BJ (cell line): ENCODE measurements around the gene SCN4A. TPM values are rescaled to one million over a fixed set of nuclear protein-coding genes. Genes with fewer than 3 reads are reported as not detected.
"Not testable (repeated sequence)": the region's sequence is repeated elsewhere in the genome, so short reads cannot be mapped to it uniquely, and the experiment has no call there.

Experiments used
- CTCF ChIA-PET: fragments of 350-600 bp; formaldehyde crosslinking; extraction: SDS; loops from one replicate; lab custom pipeline; 2021; ENCODE audit warnings: antibody characterized with exemption, inconsistent platforms; lab: Yijun Ruan, JAX
- POLR2A ChIA-PET: fragments of 300-600 bp; sonication (Branson Sonifier 250); formaldehyde crosslinking; extraction: SDS; loops from one replicate; lab custom pipeline; 2021; ENCODE audit warnings: antibody characterized with exemption; lab: Charles Lee
- DNase-seq: peaks from one replicate; pipeline ENCODE4 v3.0.0-alpha.2; 2011; ENCODE audit warnings: low read depth
- H3K27me3 ChIP-seq: 2 replicates; pipeline ENCODE4 v1.6.0; 2011; ENCODE audit warnings: low read length; ENCODE audit not compliant: control insufficient read depth, insufficient read depth
- H3K36me3 ChIP-seq: 2 replicates; pipeline ENCODE4 v1.5.1; 2011; ENCODE audit warnings: low read length; ENCODE audit not compliant: control insufficient read depth, insufficient read depth
- H3K4me3 ChIP-seq: 2 replicates; pipeline ENCODE4 v1.5.1; 2011; ENCODE audit warnings: low read depth, mild to moderate bottlenecking, control low read depth, low read length
- polyA plus RNA-seq: library from polyadenylated mRNA; depleted of rRNA; stranded (reverse); fragments of >200 nt; gene quantifications from 2 replicates; pipeline ENCODE4 v1.2.3, GENCODE V29; 2011
- TF ChIP-seq, protein P1 (sequence below): IDR thresholded peaks from 2 replicates; pipeline ENCODE4 v1.5.1; 2011; ENCODE audit warnings: low read depth, mild to moderate bottlenecking, control low read depth, inconsistent platforms, low read length, moderate library complexity; ENCODE audit not compliant: insufficient read depth

The SCN4A gene
- polyA plus RNA-seq, 1 experiment = not detected

DNA sequence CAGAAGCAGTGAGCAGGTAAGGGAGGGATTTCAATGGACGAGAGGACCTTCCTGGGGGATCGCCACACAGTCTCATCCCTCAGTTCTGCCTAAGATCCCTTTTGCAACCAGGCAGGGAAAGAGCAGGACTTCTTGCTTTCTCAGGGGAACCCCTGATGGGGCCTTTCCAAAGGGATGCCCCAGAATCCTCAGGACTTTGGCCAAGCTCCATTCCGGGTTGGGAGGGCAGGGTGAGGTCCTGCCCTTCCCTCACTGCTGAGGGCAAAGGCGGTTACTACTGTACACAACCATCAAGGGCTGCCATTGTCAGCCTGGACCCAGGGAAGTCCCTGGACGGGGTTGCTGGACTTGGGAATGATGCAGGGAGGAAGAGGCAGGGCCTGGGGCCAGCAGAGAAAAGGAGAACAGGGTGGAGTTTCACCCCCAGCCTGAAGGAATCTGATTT, 35.1 kb upstream of the SCN4A start:
- H3K36me3 ChIP-seq = no peaks in the 10 kb centered on the region
- DNase-seq = no peak
- H3K27me3 ChIP-seq = no peaks in the 10 kb centered on the region
- TF ChIP-seq, protein P1, sequence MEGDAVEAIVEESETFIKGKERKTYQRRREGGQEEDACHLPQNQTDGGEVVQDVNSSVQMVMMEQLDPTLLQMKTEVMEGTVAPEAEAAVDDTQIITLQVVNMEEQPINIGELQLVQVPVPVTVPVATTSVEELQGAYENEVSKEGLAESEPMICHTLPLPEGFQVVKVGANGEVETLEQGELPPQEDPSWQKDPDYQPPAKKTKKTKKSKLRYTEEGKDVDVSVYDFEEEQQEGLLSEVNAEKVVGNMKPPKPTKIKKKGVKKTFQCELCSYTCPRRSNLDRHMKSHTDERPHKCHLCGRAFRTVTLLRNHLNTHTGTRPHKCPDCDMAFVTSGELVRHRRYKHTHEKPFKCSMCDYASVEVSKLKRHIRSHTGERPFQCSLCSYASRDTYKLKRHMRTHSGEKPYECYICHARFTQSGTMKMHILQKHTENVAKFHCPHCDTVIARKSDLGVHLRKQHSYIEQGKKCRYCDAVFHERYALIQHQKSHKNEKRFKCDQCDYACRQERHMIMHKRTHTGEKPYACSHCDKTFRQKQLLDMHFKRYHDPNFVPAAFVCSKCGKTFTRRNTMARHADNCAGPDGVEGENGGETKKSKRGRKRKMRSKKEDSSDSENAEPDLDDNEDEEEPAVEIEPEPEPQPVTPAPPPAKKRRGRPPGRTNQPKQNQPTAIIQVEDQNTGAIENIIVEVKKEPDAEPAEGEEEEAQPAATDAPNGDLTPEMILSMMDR = no peak
- ChIA-PET CTCF (interaction anchor here (6.4 kb wide), 1 partner anchor 18 kb away, joined by 30 read pairs; no protein-coding TSS in a partner anchor), POLR2A (no interaction called here)
- no peak overlapping the region for H3K4me3 ChIP-seq

DNA sequence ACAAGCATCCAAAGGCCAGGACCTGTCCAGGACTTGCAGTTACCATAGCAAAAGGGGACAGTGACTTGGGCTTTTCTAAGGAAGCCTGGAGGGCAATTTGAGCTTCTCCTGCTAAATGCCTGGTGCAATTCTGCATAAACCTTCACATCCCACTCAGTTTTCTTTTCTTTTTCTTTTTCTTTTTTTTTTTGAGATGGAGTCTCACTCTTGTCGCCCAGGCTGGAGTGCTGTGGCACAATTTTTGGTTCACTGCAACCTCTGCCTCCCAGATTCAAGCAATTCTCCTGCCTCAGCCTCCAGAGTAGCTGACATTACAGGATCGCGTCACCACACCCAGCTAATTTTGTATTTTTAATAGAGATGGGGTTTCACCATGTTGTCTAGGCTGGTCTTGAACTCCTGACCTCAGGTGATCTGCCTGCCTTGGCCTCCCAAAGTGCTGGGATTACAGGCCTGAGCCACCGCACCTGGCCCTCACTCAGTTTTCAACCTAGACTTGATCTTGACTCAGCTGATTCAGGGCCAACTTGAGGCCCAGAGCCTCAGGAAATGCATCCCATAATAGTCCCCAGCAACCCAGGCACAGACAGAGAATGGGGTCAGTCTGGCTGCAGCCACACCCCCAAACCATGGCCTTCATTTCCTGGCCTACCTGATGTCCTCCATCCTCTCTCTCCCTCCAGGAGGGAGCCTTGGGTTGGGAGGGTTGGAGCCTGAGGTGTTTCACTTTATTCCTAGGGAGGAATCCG, 34.5 kb upstream of the SCN4A start:
- CTCF ChIA-PET = interaction anchor here (1.1 to 6.4 kb wide), 4 partner anchors 19 to 117 kb away, joined by 3 to 30 read pairs (median 10); partner anchors contain the start of gene GH1
- H3K4me3 ChIP-seq = not testable (repeated sequence)

DNA sequence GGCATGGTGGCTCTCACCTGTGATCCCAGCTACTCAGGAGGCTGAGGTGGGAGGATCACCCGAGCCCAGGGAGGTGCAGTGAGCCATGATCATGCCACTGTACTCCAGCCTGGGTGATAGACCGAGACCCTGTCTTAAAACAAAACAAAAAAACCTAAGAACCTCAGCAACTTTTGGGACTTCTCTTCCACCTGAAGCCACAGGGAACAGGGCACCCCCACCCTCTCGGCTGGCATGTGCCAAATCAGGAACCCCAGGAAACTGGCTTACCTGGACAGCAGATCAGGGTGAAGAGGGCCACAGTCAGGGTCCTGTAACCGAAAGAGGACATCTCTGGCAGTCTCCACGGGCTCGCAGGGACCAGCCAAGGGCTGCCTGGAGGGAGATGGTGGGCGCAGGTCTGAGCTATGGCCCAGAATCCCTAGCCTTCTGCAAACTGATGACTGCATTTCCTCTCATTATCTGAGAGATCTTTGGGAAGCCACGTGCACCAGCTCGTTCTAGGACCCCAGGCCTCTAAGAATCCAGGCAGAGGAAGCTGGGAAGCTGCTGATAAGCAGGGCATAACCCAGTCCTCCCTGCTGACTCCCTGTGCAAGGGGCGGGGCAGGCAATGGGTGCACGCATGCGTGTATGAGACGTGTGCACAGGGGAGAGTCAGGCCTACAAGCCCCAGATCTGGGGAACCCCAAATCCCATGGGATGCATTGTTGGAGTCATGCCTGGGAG, 33.8 kb upstream of the SCN4A start:
- Histone ChIP-seq H3K4me3 (no peak overlapping the region), H3K36me3 (no peaks in the 10 kb centered on the region), H3K27me3 (no peaks in the 10 kb centered on the region)
- POLR2A ChIA-PET = no interaction called here
- TF ChIP-seq, protein P1 = no peak
- CTCF ChIA-PET = interaction anchor here (1.0 to 6.4 kb wide), 6 partner anchors 14 to 116 kb away, joined by 3 to 30 read pairs (median 4); partner anchors contain the start of genes GH1 and ICAM2
- no peak for DNase-seq

More for the DNA sequence above, 34.5 kb upstream of the SCN4A start:
- H3K36me3 ChIP-seq, POLR2A ChIA-PET, H3K27me3 ChIP-seq, DNase-seq: not testable (repeated sequence)

DNA sequence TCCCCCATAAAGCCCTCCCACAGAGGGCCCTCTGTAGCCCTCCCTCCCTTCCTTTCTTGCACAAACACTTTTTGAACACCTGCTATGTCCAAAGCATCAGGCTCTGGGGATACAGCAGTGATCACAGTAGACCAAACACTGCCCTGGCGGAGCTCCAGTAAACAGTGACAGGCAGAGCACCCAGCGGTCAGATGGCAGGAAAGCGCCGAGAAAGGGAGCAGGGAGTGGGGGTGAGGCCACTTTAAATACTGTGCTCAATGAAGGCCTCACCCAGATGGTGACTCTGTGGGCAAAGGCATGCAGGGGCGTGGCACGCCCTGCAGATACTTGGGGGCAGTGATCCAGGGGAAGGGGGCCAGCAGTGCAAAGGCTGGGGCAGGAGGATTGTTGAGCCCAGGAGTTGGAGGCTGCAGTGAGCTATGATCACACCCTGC, 33.0 kb upstream of the SCN4A start:
- DNase-seq = no peak
- POLR2A ChIA-PET = interaction anchor here (0.6 kb wide), 1 partner anchor 84 kb away, joined by 5 read pairs; no protein-coding TSS in a partner anchor
- CTCF ChIA-PET = interaction anchor here (0.6 to 6.4 kb wide), 7 partner anchors 15 to 128 kb away, joined by 3 to 30 read pairs (median 4); partner anchors contain the start of genes GH1 and ICAM2
- H3K36me3 ChIP-seq = no peaks in the 10 kb centered on the region
- H3K4me3 ChIP-seq = no peak overlapping the region
- no peaks in the 10 kb centered on the region for H3K27me3 ChIP-seq
- TF ChIP-seq, protein P1 = no peak

DNA sequence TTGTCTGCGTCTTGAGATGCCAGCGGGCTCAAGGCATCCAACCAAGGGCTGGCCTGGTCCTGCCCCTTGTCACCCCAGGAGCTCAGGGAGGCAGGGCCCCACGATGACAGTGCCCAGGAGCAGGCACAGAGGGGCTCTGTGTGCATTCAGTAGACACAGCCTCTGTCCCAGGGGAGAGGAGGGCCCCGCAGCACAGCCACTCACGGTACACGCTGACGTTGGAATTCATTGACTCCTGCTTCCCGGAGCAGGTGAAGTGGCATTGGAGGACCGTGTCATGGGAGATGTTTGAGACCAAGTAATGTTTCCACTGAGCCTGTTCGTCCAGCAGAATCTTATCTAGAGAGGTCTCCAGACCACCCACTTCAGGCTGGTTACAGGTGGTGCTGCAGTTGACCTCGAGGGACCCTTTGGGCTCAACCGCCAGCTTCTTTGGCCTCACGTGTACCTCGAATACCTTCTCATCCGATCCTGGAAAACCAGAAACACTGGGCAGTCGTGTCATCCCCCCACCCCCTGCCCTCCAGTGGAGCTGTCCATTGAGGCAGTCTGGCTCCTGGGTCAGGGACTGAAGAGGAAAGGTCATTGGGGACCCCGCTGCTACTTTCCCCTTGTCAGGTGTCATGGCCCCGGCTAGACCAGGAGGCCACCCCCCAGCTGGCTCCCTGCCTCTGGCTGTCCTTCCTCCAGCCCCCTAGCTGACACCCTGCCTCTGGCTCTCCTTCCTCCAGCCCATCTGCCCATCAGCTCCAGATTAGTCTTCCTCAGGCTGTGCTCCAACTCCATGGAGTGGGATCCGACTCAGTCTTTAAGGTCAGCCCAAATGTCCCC, 32.4 kb upstream of the SCN4A start:
- CTCF ChIA-PET = interaction anchor here (0.6 to 6.4 kb wide), 7 partner anchors 15 to 129 kb away, joined by 3 to 30 read pairs (median 4); partner anchors contain the start of genes GH1 and ICAM2
- TF ChIP-seq, protein P1 = no peak
- POLR2A ChIA-PET = interaction anchor here (0.6 kb wide), 1 partner anchor 84 kb away, joined by 5 read pairs; no protein-coding TSS in a partner anchor
- no peaks in the 10 kb centered on the region for H3K27me3 ChIP-seq
- no peak overlapping the region for H3K4me3 ChIP-seq
- H3K36me3 ChIP-seq = no peaks in the 10 kb centered on the region
- no peak for DNase-seq
